Mononuclear cell (primary cell): Measurements from ENCODE around the gene TMEM163. TPM values are rescaled to one million over a fixed set of nuclear protein-coding genes. Genes with fewer than 3 reads are reported as not detected.

ENCODE experiments used
- H3K27me3 ChIP-seq: 2 replicates; pipeline ENCODE4 v1.6.0; 2011; ENCODE audit warnings: low read length, control low read depth; ENCODE audit not compliant: insufficient read depth
- H3K4me1 ChIP-seq: 2 replicates; pipeline ENCODE4 v1.5.1; 2011; ENCODE audit warnings: mild to moderate bottlenecking, low read length, control low read depth; ENCODE audit not compliant: insufficient read depth
- H3K4me3 ChIP-seq: 2 replicates; pipeline ENCODE4 v1.5.1; 2011; ENCODE audit warnings: mild to moderate bottlenecking, low read length, moderate library complexity
- H3K9me3 ChIP-seq: 2 replicates; pipeline ENCODE4 v1.5.1; 2011; ENCODE audit warnings: low read depth, mild to moderate bottlenecking, control low read depth, low read length
- total RNA-seq: library from RNA; depleted of rRNA; stranded (reverse); fragments of >200 nt; gene quantifications from one replicate; pipeline ENCODE4 v1.2.3, GENCODE V29; 2012

TMEM163 gene
- total RNA-seq, 1 donor = 0.63 TPM

DNA sequence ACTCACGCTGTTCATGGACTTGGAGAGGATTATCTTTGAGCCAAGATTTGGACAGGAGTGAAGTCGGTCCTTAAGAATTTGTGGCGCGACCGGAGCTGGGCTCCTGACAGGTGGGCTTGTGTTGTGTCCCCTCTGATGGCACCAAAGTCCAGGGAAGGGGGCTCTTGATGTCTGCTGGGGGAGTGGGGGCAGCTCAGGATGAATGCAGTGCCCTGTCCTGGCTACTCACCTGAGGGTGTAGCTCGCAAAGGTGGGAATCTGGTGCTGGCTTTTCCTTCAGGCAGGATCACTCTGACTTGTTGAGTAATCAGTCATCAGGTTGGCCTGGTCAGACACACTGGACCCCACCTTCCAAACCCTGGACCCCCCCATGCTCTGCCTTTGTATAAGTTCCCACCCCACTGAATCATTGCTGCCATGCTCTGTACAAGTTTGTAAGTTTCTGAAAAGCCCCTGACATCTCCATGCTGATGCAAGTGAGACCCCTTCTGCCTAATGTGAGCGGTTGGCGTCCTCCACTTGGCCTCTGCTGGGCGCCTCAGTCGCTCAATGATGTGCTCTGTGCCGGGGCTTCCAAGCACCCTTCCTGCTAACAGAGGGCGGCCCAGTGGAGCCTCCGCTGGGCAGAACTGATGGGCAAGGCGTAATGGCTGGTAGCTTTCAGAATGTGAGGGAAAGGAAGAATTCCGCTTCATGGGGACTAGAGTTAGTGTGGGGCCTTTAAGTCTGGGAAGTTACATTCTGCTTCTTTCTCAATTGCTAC lies 268.9 kb downstream of the TMEM163 start:
- Histone ChIP-seq H3K4me3 (no peak overlapping the region), H3K27me3 (no peaks in the 10 kb centered on the region), H3K4me1 (no peaks in the 10 kb centered on the region), H3K9me3 (no peaks in the 10 kb centered on the region)

DNA sequence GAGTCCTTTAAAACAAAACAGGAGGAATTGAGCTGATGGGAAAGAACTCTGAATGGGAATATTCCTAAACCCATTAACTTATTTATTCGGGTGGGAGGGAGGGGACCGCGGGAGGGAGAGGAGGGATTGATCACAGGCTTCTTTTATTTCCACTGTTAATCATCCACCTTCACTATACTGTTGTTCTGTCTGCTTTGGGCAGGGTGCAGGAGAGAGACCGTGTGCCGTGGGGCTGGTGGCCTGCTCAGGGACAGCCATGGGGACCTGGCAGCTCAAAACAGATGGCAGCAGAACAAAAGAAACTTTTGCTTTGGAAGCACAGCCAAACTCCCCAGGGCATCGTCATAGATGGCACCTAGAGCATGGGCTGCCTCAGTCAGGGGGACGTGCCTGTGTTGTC lies 269.6 kb downstream of the TMEM163 start:
- no peaks in the 10 kb centered on the region for H3K4me1 ChIP-seq
- H3K27me3 ChIP-seq = no peaks in the 10 kb centered on the region
- no peaks in the 10 kb centered on the region for H3K9me3 ChIP-seq
- no peak overlapping the region for H3K4me3 ChIP-seq

DNA sequence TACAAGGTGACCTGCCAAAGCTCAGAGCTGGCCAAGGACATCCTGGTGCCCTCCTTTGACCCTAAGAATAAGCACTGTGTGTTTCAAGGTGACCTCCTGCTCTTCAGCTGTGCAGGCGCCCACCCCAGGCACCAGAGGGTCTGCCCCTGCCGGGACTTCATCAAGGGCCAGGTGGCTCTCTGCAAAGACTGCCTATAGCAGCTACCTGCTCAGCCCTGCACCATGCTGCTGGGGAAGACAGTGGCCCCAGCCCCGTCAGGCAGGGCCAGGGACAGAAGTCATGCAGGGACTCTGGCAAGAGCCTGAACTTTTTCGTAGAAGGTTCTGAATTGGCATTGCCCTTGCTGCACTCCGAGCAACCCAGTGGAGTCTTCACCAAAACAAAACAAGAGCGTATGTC lies 270.1 kb downstream of the TMEM163 start:
- no peaks in the 10 kb centered on the region for H3K4me1 ChIP-seq
- no peaks in the 10 kb centered on the region for H3K9me3 ChIP-seq
- H3K4me3 ChIP-seq = no peak overlapping the region
- H3K27me3 ChIP-seq = no peaks in the 10 kb centered on the region

DNA sequence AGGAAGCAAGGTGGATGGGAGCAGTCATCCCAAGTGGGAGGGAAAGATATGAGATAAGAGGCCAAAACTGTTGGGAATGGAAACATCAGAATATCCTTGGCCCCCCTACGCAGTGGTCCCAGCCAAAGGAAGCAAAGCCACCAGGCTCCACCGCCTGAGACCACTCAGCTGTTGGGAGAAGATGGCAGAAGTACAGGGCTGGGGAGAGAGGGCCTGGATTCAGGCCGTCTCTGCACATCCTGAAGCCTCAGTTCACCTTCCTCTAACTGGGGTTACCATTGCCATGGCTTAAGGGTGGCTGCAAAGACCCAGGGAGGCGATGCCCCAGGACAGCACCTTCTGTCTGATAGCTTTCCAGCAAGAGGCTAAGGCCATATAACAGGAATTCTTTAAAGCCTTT lies 271.1 kb downstream of the TMEM163 start:
- Histone ChIP-seq H3K4me3 (no peak overlapping the region), H3K4me1 (no peaks in the 10 kb centered on the region), H3K9me3 (no peaks in the 10 kb centered on the region), H3K27me3 (no peaks in the 10 kb centered on the region)

DNA sequence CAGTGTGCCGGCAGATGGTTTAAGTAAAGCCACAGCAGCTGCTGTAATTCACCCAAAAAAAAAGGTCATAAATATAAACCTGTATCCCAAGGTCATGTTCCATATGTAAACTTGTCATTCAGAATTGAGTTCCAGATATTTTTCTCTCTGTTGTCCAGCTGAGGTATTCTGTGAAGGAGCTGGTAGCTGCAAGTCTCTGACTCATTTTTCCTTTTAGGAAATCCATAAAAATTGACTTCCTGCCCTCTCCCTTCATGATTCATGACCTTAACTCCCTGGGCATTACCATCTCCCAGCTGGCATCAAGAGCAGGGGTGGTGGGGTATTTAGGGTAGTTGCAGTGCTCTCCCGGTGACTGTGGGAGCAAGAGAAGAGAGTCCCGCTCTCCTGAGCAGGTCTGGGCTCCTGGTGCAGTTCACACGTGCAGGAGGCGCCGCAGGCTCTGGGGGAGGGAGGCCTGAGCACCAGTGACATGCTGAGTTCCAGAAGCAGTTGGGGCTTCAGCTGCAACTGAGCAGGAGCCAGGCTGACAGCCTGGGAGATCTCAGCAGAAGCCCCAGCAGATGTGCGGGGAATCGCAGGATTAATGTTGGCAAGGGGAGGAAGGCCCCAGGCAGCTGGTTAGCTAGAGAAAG lies 272.3 kb downstream of the TMEM163 start:
- Histone ChIP-seq H3K27me3 (no peaks in the 10 kb centered on the region), H3K4me1 (no peaks in the 10 kb centered on the region), H3K9me3 (no peaks in the 10 kb centered on the region), H3K4me3 (no peak overlapping the region)

DNA sequence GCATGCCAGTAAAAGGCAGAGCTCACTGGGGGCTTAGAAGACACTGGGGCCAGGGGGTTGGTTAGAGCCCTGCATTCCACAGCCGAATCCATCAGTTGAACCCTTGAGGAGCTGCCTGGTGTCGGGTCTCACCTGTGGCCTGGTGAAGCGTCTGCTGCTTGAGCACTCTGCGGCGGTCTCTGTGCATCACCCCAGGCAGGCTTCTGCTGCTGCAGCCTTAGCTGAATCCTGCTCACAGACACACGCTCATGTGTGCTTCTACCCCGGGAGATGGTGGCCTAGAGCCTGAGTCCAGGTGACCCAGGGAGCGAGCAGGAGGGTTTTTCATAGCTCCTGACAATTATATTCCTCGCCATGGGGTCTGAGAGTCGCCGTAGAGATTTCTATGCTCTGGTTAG lies 272.8 kb downstream of the TMEM163 start:
- no peaks in the 10 kb centered on the region for H3K27me3 ChIP-seq
- no peaks in the 10 kb centered on the region for H3K9me3 ChIP-seq
- no peaks in the 10 kb centered on the region for H3K4me1 ChIP-seq
- H3K4me3 ChIP-seq = no peak overlapping the region

DNA sequence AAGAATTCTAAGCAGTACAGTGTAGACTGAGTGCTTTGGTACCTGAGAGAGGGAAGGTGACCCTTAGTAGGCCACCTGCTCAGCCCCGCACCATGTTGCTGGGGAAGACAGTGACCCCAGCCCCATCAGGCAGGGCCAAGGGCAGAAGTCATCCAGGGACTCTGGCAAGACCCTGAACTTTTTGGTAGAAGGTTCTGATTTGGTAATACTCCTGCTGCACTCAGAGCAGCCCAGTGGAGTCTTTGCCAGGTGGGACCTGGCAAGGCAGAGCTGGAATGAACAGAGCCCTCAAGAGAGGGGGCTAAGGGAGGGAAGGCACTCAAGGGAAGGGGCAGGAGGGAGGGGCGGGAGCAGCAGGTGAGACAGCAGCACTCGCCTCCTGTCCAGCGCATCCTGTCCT lies 273.7 kb downstream of the TMEM163 start:
- no peak overlapping the region for H3K4me3 ChIP-seq
- no peaks in the 10 kb centered on the region for H3K27me3 ChIP-seq
- H3K4me1 ChIP-seq = no peaks in the 10 kb centered on the region
- no peaks in the 10 kb centered on the region for H3K9me3 ChIP-seq

DNA sequence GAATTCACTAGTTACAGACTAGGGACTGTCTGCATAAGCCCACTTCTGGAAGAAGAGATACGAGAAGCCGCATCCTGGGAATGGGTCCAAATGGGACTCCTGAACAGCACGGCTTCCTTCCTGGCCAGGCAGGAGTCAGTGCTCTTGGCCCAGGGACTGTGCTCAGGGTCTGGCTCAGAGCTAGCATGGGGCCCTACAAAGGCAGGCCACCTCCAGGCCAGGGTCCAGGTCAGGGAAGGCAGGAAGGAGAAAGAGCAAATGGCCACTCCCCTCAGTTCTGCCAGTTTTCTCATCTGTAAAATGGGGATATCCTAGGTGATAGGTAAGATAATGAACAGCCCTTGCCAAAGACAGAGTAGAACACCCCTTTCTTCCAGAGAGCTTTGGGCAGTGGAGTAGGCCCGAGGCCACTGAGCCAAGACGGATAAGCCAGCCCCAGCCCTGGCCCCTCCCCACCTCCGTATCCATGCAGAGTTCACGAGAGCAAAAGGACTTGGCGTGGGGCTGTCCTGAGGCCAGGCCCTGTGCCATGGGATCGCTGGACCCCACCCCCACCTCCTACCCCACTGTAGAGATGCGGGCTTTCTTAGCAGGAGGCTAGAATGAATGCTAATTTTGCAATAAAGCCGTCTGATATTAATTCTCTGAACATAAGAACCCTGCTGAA lies 274.9 kb downstream of the TMEM163 start:
- H3K27me3 ChIP-seq = no peaks in the 10 kb centered on the region
- no peaks in the 10 kb centered on the region for H3K9me3 ChIP-seq
- no peaks in the 10 kb centered on the region for H3K4me1 ChIP-seq
- H3K4me3 ChIP-seq = no peak overlapping the region

DNA sequence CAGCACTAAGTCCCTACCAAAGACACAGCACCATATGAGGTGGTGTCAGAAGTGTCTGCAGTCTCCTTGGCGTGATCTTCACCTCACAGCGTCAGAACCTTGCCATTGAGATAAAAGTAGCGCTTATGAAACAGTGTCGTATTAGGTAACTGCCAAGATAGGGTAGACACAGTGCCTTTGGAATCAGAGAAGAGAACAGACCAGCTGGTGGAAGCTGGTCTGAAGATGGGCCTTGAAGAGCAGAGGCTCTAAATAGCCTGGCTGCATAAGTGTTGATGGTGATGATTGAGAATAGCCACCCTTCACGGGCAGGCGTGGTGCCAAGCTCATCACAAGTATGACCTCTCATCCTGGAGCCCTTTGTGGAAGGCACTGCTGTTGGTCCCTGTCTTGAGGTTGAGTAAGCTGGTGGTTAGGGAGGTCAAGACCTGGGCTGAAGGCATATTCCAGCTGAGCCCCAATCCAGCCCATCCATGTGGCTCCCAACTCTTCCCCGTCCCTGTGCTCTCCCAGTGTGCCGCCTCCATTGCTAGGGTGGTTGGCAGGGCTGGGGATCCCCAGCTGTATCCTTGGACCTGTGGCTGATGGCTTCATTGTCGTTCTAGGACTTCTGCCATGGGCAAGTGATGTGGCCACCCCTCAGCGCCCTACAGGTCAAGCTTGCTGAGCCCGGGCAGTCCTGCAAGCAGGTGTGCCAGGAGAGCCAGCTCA lies 277.5 kb downstream of the TMEM163 start:
- no peaks in the 10 kb centered on the region for H3K27me3 ChIP-seq
- H3K4me3 ChIP-seq = no peak overlapping the region
- no peaks in the 10 kb centered on the region for H3K9me3 ChIP-seq
- no peaks in the 10 kb centered on the region for H3K4me1 ChIP-seq

DNA sequence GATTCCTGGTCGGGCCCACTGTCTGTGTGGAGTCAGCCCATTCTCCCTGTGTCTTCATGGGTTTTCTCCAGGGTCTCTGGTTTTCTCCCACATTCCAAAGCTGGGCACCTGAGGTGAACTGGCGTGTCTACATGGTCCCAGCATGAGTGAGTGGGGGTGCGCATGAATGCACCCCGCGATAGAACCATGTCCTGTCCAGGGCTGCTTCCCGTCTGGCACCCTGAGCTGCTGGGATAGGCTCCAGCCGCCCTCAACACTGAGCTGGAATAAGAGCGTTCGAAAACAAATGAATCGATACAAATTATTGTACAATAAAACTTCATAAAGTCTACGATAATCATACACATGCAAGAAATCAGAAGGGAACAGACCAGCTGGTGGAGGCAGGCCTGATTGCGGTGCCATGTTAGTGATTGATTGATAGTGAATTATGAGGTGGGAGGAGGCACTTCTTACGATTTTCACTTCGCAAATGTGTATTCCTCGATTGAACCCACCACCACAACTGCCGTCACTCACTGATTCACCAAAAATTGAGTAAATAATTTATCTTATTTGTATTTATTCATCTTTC lies 278.4 kb downstream of the TMEM163 start:
- Histone ChIP-seq H3K4me1 (no peaks in the 10 kb centered on the region), H3K27me3 (no peaks in the 10 kb centered on the region), H3K4me3 (no peak overlapping the region), H3K9me3 (no peaks in the 10 kb centered on the region)

DNA sequence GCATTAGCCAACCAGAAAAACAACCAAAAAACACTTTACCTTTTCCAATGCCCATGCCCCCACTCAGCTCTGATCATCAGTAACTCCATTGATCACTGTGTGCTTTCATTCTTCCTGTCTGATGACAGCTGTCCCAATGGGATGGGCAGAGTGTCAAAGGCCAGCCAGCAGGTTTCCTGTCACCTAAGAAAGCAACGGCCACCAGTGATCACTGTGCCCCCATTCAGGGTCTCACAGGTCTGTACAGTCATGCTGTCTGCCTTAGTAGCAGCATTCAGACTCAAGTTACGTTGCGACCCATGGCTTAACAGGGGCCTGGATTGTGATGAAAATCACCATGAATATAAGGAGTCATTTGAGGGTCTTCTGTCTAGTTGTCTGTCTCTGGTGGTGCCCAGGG lies 280.4 kb downstream of the TMEM163 start:
- H3K4me3 ChIP-seq = no peak overlapping the region
- H3K4me1 ChIP-seq = no peaks in the 10 kb centered on the region
- H3K27me3 ChIP-seq = no peaks in the 10 kb centered on the region
- no peaks in the 10 kb centered on the region for H3K9me3 ChIP-seq

DNA sequence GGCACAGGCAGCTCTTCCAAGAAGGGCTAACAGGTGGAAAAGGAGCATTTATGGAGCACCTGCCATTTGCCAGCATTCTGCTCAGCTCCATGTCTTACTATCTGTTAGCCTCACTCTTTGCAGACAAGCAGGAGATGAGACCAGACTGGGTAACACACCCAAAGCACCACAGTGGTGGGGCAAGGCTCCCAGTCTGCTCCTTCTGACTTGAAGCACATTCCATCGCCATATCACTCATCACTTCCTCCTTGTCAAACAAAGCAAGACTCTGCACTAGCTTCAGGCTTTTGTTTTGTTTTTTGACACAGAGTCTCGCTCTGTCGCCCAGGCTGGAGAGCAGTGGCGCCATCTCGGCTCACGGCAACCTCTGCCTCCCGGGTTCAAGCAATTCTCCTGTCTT lies 282.1 kb downstream of the TMEM163 start:
- no peaks in the 10 kb centered on the region for H3K27me3 ChIP-seq
- no peaks in the 10 kb centered on the region for H3K9me3 ChIP-seq
- H3K4me1 ChIP-seq = no peaks in the 10 kb centered on the region
- no peak overlapping the region for H3K4me3 ChIP-seq

DNA sequence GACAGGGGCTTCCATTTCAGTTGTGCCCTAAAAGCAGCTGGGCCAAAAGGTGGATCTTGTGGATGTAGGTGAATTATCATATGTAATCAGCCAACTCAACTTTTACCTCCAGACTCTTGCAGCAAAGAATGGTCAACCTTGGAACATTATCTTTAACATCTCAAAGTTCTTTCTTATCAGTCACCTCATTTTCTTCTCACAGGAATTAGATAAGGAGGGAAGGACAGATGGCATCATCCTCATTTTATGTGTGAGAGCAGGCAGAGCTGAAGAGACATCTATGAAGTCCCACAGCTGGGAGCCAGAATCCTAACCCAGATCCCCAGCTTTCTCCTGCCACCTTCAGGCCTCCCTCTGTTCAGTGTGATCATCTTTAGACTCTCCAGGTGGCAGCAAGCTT lies 282.9 kb downstream of the TMEM163 start:
- no peaks in the 10 kb centered on the region for H3K27me3 ChIP-seq
- H3K4me1 ChIP-seq = no peaks in the 10 kb centered on the region
- H3K9me3 ChIP-seq = no peaks in the 10 kb centered on the region
- no peak overlapping the region for H3K4me3 ChIP-seq

DNA sequence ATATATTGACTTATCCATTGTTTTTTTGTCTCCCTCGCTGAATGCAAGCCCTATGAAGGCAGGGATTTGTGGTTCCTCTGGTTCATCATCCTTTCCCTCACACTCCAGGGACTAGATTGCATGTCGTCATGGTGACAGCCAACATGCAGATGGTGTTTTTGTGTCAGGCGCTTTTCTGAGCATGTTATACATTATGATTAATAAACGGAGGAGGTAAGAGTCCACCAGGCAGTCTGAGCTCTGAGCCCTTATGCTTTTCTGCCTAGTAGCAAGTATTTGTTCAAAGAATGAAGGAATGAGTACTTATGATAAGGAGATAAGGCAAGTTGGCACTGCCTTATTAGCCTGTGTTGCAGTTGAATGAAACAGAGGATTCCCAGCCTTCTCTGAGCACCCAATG lies 283.3 kb downstream of the TMEM163 start:
- Histone ChIP-seq H3K27me3 (no peaks in the 10 kb centered on the region), H3K4me1 (no peaks in the 10 kb centered on the region), H3K4me3 (no peak overlapping the region), H3K9me3 (no peaks in the 10 kb centered on the region)

DNA sequence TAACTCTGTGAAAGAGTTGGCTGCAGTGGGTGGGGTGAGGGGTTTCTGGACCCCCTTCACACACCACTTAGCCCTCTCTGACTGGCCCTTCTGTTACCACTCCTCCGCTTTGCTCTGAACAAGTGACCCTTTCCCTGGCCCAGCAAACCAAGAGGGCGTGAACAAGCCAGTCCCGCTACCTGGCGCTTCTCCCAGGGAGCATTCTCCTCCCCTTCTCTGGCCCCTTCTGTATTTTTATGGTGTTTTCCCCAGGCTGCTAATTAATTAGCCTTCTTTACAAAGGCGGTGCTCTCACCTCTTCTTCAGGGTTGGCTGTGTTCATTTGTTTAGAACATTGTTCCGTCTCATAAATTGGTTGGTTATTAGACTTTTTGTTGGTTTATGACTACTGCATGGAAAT lies 284.8 kb downstream of the TMEM163 start:
- H3K4me1 ChIP-seq = no peaks in the 10 kb centered on the region
- H3K27me3 ChIP-seq = no peaks in the 10 kb centered on the region
- H3K9me3 ChIP-seq = no peaks in the 10 kb centered on the region
- H3K4me3 ChIP-seq = no peak overlapping the region
